UCSD-AML1 (cell line): ENCODE measurements around the gene PID1.
"Not testable (repeated sequence)": the region's sequence is repeated elsewhere in the genome, so short reads cannot be mapped to it uniquely, and the experiment has no call there.

Experiments used
- DNase-seq: peaks from one replicate; lab custom pipeline; 2025; ENCODE audit not compliant: unreplicated experiment; lab: John Stamatoyannopoulos, UW

Gene PID1

GRCh38 chr2:229218329-229218921 is 52.7 kb downstream of the PID1 start:
- no peak for DNase-seq

DNA sequence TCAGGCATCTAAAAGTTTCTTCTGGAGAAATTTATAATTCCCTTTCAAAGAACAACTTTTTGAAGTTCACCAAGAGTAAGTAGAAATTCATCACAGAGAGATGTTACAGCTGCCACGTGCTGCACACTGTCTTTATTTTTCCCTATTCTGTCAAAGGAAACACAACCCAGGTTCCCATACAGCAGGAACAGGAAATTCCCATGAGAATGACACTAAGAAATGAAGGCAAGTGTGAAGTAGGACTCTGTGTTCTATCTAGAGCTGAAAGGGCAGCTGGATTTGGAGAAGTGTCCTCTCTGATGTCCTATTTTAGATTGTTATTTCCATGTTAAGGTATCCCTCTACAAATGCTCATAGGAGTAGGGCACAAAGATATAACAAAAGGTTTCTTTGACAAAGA is 58.8 kb downstream of the PID1 start:
- no peak for DNase-seq

DNA sequence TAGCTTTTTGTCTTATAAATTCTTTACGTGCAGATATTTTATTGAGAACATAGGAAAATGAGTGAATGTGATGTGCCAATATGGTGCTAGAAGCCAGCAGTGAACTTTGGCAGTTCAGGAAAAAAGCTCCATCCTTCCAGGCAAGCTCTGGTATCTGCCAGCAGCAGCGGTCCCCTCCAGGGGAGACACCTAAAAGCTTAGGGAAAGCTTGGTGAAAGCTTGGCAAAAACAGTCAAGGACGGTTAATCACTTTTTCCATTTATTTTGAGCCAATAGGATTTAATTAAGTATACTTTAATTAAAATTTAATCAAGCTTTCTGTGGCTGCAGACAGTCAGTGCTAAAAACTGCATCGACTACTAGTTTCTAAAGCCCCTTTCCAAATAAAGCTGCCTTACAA is 60.4 kb downstream of the PID1 start:
- DNase-seq, result no peak

- no peak for DNase-seq
These were observed 64.5 kb downstream of the PID1 start for GRCh38 chr2:229206548-229206947.

DNA sequence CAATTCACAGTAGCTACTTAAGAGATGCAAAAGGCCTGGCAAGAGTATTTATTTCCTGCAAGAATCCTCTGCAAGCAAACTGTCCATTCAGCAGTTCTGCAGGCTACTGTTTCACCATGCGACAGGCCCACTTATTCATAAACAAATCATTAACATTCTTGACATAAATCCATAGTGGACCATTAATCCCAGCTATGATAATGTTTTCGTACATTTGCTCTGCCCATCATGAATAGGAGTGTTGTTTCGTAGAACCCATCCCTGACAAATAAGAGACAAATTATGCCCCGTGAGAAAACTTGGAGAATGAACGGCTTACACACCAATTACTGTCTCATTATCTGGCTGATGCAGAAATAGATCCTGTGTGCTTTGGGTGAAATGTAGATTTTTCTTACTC is 65.4 kb downstream of the PID1 start:
- no peak for DNase-seq

DNA sequence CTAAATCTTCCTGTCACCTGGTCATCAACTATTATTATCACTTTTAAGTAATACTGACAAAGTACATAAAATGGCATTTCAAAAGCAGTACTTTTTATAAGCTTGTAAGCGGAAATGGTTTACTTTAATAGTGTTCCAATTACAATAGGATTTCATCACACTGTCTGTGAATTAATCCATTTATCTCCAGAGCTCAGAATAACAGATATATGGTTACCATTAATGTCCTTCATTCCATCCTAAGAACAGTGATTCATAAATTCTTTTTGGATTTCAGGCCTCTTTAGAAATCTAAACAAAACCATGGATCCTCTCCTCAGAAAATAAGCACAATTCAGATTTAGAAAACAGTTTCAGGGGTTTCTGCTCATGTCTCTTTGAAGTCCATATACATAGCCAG is 68.4 kb downstream of the PID1 start:
- DNase-seq, result no peak

DNA sequence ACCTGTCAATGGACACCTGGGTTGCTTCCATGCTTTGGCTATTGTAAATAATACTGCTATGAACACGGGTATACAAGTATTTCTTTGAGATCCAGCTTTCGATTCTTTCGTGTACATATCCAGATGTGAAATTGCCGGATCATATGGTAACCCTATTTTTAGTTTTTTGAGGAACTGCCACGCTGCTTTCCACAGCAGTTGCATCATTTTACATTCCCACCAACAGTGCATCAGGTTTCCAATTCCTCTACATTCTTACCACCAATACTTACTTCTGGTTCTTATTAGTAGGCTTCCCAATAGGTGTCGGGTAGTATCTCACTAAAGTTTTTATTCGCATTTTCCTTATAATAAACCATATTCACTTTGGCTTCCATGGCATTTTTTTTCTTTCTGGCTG is 69.6 kb downstream of the PID1 start:
- DNase-seq, result no peak

- no peak for DNase-seq
These were observed 71.8 kb downstream of the PID1 start for GRCh38 chr2:229199267-229199666.

- DNase-seq, result no peak
These were observed 74.6 kb downstream of the PID1 start for GRCh38 chr2:229196448-229196847.

- no peak for DNase-seq
These were observed 75.6 kb downstream of the PID1 start for GRCh38 chr2:229195346-229195947.

DNA sequence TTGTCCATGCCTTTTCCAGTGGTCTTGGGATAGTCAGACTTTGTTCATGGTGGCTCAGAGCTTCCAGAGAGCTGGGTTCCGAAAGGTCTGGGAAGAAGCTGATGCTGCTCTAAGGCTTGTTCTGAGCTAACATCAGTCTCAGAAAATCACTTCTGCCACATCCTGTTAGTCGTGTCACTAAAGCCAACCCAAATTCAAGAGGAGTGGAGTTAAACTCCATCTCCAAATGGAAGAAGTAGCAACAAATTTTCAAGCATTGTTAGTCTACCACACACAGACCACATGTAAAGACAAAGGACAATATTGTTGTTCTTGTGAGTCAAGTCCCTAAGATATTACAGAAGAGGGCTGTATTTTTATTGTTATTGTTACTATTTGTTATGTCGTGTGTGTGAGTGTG is 77.8 kb downstream of the PID1 start:
- no peak for DNase-seq

DNA sequence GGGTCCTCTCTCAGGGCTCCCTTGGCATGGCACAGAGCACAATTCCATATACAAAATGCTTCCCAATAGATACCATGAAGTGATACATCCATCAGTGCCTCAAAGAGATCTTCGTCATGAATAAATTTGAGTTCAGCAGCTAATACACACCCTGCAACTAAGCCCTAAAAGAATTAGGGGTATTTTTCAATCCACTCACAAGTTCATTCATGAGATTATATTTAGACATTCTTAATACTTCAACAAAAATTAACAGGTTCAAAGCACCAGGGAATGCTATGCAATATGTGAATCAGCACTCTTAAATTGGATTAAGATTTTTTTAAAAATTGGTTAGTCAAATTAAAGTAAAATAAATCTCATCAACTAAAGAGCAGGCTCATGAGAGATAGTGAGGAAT is 79.7 kb downstream of the PID1 start:
- DNase-seq, result no peak

DNA sequence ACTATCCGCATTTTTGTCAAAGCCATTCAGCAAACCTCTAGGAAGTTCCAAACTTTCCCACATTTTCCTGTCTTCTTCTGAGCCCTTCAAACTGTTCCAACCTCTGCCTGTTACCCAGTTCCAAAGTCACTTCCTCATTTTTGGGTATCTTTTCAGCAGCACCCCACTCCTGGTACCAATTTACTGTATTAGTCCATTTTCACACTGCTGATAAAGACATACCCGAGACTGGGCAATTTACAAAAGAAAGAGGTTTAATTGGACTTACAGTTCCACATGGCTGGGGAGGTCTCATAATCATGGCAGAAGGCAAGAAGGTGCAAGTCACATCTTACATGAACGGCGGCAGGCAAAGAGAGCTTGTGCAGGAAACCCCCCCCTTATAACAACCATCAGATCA is 84.0 kb downstream of the PID1 start:
- DNase-seq, result not testable (repeated sequence)

DNA sequence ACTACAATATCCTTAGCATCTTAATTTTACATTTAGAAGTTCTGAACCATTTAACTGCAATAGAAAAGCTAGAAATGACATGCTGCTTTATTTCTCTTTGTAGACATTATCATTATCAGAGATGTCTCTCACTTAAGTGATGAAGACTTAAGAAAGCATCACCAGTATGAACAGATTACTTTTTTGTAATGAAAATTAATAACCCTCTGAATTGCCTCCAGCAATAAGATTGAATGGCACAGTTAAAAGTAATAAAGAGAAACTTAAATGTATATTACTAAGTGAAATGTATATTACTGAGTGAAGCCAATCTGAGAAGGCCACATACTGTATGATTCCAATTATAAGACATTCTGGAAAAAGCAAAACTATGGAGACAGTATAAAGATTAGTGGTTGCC is 89.4 kb downstream of the PID1 start:
- DNase-seq, result no peak

GRCh38 chr2:229180658-229181057 is 90.4 kb downstream of the PID1 start:
- no peak for DNase-seq

- no peak for DNase-seq
These were observed 91.5 kb downstream of the PID1 start for GRCh38 chr2:229179628-229180027.

- no peak for DNase-seq
These were observed 92.4 kb downstream of the PID1 start for GRCh38 chr2:229178706-229179105.

GRCh38 chr2:229178117-229178516 is 93.0 kb downstream of the PID1 start:
- DNase-seq, result no peak

DNA sequence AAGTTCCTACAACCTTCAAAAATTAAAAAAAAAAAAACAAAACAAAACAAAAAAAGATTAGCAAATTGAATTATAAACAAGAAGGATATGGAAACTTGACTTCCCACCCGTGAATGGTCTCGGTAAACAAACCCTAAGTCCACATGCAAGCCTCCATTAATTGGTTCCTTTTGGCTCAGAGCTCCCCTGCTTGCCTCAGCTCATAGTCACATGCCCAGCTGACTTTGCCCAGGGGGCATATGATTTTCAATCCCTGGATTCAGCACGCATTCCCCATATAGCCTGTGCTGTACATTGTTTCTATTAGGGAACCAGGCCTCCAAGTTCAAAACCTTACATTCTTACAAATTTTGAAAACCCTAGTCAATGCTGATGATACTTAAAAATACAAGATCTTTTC is 95.0 kb downstream of the PID1 start:
- no peak for DNase-seq

GRCh38 chr2:229175497-229175863 is 95.6 kb downstream of the PID1 start:
- DNase-seq, result no peak

DNA sequence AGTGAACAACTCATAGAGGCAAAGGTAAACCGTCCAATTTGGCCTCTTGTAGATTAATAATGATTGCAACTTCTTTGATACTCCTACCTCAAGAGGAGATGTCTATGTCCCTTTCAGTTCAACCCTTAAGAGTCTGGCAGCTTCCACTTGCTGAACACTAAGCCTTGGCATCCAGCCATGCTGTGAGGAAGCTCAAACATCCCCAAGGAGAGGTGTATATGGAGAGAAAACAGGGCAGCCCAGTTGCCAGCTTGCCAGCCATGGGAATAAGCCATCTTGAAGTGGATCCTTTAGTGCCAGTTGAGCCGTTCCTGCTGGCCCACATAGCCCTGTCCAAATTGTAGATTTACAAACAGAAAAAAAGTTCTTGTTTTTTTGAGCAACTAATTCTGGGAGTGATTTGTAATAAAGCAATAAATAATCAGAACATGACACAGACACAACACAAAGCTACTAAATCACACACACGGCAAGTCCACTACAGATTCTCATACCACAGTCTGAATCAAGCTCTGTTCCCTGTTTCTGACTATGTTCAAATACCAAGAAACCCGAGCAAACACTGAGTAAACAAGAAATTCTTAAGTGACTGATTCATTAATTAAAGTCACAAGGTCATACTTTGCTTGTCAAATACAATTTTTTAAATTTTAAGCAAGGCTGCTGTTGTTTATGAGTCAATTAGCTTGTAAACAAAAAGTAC is 96.1 kb downstream of the PID1 start:
- DNase-seq, result no peak

GRCh38 chr2:229173825-229174359 is 97.2 kb downstream of the PID1 start:
- DNase-seq, result no peak
